HG03280 (cell line): ENCODE data around the gene CCDC47.
"Not testable (repeated sequence)": the region's sequence is repeated elsewhere in the genome, so short reads cannot be mapped to it uniquely, and the experiment has no call there.

Source experiments
- ATAC-seq: cut with Tn5 transposase; IDR thresholded peaks from one replicate; pipeline ENCODE4 v1.9.1; 2021; ENCODE audit warnings: mild to moderate bottlenecking, moderate library complexity; ENCODE audit not compliant: unreplicated experiment

CCDC47 gene, protein sequence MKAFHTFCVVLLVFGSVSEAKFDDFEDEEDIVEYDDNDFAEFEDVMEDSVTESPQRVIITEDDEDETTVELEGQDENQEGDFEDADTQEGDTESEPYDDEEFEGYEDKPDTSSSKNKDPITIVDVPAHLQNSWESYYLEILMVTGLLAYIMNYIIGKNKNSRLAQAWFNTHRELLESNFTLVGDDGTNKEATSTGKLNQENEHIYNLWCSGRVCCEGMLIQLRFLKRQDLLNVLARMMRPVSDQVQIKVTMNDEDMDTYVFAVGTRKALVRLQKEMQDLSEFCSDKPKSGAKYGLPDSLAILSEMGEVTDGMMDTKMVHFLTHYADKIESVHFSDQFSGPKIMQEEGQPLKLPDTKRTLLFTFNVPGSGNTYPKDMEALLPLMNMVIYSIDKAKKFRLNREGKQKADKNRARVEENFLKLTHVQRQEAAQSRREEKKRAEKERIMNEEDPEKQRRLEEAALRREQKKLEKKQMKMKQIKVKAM

GRCh38 chr17:63773272-63774140 is at the start of gene CCDC47:
Gene CCDC47 (minus strand): TSS chr17:63773597. CDS start chr17:63766175, 7,422 bp downstream.
- peak; percentile 84 for ATAC-seq

DNA sequence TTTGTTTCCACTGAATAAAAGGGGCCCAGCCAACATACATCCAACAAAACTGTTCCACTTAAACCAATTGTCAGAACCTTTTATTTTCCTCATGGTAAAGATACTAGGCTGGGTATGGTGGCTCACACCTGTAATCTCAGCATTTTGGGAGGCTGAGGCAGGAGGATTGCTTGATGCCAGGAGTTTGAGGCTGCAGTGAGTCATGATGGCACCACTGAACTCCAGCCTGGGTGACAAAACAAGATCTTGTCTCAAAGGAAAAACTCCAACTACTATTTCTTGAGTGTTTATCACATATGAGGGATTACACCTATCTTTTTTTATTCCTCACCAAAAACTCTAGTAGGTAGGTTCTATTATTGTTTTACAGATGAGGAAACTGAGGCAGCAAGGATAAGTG is 49.1 kb upstream of the CCDC47 start:
- ATAC-seq, result no peak

DNA sequence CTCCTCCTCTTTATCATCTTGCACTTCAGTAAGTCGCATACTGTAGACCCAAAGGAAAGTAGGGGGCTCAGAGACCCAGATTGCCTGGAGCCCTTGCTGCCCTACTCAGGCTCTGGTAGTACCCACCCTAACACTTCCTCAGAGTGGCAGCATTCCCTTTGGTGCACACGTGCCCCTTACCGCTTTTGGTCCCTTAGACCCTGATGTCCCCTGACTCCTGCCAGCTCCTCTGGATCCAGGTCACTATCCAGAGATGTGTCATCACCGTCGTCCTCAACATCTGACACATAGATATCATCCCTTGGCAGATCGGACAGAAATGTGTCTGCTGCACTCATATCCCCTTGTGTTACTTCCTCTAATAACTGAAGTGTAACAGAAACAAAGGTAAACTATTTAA is 48.4 kb upstream of the CCDC47 start:
- ATAC-seq, result no peak

GRCh38 chr17:63820963-63821561 is 47.7 kb upstream of the CCDC47 start:
- no peak for ATAC-seq

DNA sequence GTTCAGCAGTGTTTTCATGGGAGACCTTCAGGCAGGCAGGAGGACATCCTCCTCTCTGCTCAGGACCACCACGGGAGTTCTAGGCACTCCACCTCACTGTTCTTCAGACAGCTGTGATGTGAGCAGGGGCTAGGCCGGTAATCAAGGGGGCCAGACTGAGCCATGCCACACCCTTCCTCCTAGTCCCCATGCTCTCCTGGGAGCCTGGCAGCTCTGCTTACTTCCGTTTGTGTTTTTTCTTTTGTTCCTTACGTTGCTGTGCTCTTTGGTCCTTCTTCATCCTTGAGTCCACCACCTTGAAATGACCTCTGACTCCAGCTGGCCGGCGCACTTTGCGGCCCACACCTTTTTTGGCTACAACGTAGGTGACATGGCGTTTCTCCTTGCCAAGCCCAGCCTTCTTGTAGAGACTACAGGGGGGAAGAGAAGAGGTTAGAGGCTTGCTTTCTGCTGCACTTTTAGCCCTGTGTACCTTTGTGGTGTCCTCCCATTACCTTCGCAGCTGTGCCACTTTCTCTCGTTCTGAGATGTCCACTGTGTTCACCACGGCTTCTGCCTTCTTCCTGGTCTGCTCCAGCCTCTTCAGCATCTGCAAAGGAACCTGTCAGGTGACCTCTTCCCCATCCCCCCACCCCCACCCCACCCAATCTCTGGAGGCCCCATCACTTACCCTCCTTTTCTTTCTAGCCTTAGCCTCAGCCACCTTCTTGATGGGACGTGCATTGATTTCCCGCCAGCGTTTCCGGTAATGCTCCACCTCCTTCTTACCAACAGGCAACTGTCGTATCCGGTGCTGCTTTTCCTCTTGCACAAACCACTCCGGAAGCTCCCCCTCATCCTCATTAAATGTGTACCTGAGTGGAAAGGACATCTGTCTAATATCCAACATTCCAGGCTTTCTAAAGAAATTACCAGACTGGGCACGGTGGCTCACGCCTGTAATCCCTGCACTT is 46.5 kb upstream of the CCDC47 start:
- ATAC-seq, result no peak

DNA sequence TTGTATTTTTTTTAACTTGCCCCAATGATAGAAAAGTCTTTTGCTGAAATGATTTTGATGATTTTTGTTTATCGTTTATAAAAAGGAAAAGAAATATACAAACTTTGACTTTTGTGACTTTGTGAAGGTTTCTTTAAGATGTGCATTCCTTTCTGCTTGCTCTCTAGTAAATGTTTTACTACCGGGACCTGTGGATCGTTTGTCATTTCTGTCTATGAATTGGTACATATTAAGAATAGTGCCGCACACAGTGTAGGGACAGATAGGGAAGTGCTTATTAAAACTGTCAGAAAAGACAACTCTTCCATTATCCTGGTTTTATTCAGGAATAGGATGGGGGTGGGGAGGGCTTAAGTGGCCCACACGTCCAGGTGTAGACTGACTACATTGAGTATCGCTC is 45.7 kb upstream of the CCDC47 start:
- ATAC-seq, result no peak

GRCh38 chr17:63817736-63818385 is 44.5 kb upstream of the CCDC47 start:
- ATAC-seq, result no peak

GRCh38 chr17:63816669-63817068 is 43.3 kb upstream of the CCDC47 start:
- no peak for ATAC-seq

DNA sequence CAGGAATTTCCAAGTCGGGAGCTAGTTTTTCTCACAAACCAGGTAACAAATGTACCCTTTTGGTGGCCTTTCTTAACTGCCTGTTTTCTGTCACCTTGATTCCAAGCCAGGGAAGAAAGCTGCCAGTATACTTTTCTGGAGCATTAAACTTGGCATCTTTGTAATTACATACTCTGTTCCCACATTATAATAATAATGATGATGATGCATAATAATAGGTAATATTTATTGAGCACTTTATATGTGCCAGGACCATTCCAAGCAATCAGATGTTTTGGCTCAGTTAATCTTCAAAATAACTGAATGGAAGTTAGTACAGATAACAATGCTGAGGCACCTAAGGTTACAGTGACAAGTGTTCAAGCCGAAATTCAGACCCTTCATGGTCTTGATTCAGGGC is 42.7 kb upstream of the CCDC47 start:
- ATAC-seq, result no peak

GRCh38 chr17:63809970-63810369 is 36.6 kb upstream of the CCDC47 start:
- no peak for ATAC-seq

DNA sequence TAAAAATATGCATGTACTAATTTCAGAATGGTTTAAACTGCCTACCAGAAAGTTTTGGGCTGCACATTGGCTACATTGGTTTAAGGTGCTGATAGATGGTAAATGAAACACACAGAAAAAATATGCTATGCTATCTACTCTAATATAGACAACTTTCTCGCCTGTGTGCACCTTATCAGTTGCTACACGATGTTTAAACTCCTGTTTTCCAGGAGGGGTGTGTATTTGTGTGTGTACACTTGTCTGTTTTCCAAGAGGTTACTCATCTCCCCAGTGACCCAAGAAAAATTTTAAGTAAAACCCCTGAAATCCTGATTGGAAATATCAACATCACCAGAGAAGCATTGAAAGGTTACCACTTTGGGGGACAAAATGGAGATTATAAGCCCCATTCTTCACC is 32.2 kb upstream of the CCDC47 start:
- ATAC-seq, result no peak

GRCh38 chr17:63804328-63804727 is 30.9 kb upstream of the CCDC47 start:
- no peak for ATAC-seq

DNA sequence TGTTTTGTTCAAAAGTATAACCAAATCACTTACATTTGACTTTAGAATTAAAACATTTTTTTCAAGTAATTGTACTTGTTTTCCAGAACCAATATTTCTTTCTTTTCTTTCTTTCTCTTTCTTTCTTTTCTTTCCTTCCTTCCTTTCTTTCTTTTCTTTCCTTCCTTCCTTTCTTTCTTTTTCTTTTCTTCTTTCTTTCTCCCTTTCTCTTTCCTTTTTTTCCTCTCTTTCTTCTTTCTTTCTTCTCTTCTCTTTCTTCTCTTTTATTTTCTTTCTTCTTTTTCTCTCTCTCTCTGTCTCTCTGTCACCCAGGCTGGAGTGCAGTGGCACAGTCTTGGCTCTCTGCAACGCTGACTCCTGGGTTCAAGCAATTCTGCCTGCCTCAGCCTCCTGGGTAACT is 27.4 kb upstream of the CCDC47 start:
- no peak for ATAC-seq

DNA sequence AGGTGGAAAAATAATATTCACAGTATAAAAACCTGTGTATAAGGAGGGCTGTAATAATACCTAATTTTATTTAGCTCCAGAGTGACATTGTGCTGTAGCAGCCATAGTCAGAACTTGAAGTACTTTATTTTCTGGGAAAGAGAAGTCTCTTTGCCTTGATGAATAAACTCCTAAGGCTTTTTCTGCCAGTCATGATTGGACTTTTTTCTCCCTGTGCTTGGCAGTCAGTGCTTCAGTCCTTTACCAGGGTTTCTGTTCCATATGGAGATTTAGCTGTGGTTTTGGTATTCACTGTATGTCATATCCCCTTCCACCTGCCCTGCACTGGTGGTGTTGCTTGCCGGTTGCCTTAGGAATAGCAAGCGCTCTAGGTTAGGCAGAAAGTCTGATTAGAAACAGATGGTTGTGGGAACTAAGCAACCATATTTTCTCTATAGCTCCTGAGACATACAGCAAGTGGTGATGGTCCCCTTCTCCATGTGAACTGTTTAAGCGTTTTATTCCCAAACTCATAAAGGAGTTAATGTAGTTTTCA is 25.2 kb upstream of the CCDC47 start:
- ATAC-seq, result no peak

GRCh38 chr17:63796375-63796774 is 23.0 kb upstream of the CCDC47 start:
- not testable (repeated sequence) for ATAC-seq

- no peak for ATAC-seq
Measured at GRCh38 chr17:63792055-63792729, 18.8 kb upstream of the CCDC47 start.

DNA sequence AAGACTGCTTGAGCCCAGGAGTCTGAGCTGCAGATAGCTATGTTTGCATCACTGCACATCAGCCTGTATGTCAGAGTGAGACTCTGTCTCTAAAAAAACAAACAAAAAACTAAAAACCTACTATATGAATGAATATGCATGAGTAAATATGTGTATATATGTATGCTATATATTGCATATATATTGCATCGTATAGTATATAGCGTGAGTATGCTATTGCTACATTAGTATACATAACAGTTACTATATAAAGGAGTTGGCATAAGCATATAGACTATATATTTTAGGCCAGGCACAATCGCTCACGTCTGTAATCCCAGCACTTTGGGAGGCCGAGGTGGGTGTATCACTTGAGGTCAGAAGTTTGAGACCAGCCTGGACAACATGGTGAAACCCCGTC is 16.7 kb upstream of the CCDC47 start:
- ATAC-seq, result no peak

GRCh38 chr17:63786971-63787711 is 13.7 kb upstream of the CCDC47 start:
- ATAC-seq, result no peak
